ENCODE measurements around the gene ATP2C2. TPM values are rescaled to one million over a fixed set of nuclear protein-coding genes. Genes with fewer than 3 reads are reported as not detected.

The ATP2C2 gene
- polyA plus RNA-seq, 1 donor (not counting 4 experiments of a cell fraction or from before 2014, with no cell fraction given) = 0.96 TPM

GRCh38 chr16:84459941-84460405 is 91.6 kb downstream of the ATP2C2 start:
- no peak for FAIRE-seq
- peaks cover 5% of the 10 kb centered on the region for H3K79me2 ChIP-seq (ENCODE audit: control insufficient read depth, insufficient read depth, low read length)
- H3K27me3 ChIP-seq (ENCODE audit: control insufficient read depth, extremely low read depth, insufficient read depth, low read length) = no peaks in the 10 kb centered on the region
- dilution Hi-C loops (cut with MboI; ENCODE audit: extremely low pct_ligation_motif_present, low sequenced_read_pairs) = no loop called here
- H3K4me3 ChIP-seq (ENCODE audit: control insufficient read depth in 2 of 3, extremely low read depth in 1 of 3, insufficient read depth in 2 of 3, low read depth in 1 of 3, low read length in 3 of 3) = no peak overlapping the region
- no peak for DNase-seq (ENCODE audit: low read depth, low spot score)
- H3K27ac ChIP-seq (ENCODE audit: control insufficient read depth, insufficient read depth, low read length) = no peak overlapping the region
- H3K36me3 ChIP-seq (ENCODE audit: control insufficient read depth in 2 of 2, extremely low read depth in 1 of 2, insufficient read depth in 2 of 2, low read length in 2 of 2) = peaks cover 30 to 46% of the 10 kb centered on the region in 2 experiments
- no peak overlapping the region for H3K4me2 ChIP-seq (ENCODE audit: control insufficient read depth, extremely low read depth, insufficient read depth, low read depth, low read length)
- H4K20me1 ChIP-seq (ENCODE audit: control insufficient read depth, extremely low read depth, insufficient read depth, low read length) = no peaks in the 10 kb centered on the region
- no peak for TF ChIP-seq CTCF (optimal IDR thresholded peaks at IDR 0.05 in 1 of 3, IDR thresholded peaks at IDR 0.05 in 1 of 3, conservative IDR thresholded peaks at IDR 0.05 in 1 of 3; ENCODE audit: extremely low read depth in 1 of 3, insufficient read depth in 2 of 3, low read length in 3 of 3)
- TF ChIP-seq EZH2 (IDR thresholded peaks at IDR 0.05; ENCODE audit: low read length) = no peak
- H3K9ac ChIP-seq (ENCODE audit: control insufficient read depth, extremely low read depth, insufficient read depth, low read length) = no peak overlapping the region
- no peaks in the 10 kb centered on the region for H3K9me3 ChIP-seq (ENCODE audit: control insufficient read depth, low read depth, low read length)
- no peaks in the 10 kb centered on the region for H3K4me1 ChIP-seq (ENCODE audit: control insufficient read depth, extremely low read depth, insufficient read depth, low read length)
- no peaks in the 10 kb centered on the region for H3K9me1 ChIP-seq (ENCODE audit: control insufficient read depth, extremely low read depth, insufficient read depth, low read length)
- no peak overlapping the region for H2AFZ ChIP-seq (ENCODE audit: control insufficient read depth, low read length)

- Histone ChIP-seq H3K4me1 (ENCODE audit: control insufficient read depth, extremely low read depth, insufficient read depth, low read length) (no peaks in the 10 kb centered on the region), H3K4me3 (ENCODE audit: control insufficient read depth in 2 of 3, extremely low read depth in 1 of 3, insufficient read depth in 2 of 3, low read depth in 1 of 3, low read length in 3 of 3) (no peak overlapping the region), H3K27me3 (ENCODE audit: control insufficient read depth, extremely low read depth, insufficient read depth, low read length) (no peaks in the 10 kb centered on the region), H3K27ac (ENCODE audit: control insufficient read depth, insufficient read depth, low read length) (no peak overlapping the region), H3K9me3 (ENCODE audit: control insufficient read depth, low read depth, low read length) (no peaks in the 10 kb centered on the region), H3K9ac (ENCODE audit: control insufficient read depth, extremely low read depth, insufficient read depth, low read length) (no peak overlapping the region), H2AFZ (ENCODE audit: control insufficient read depth, low read length) (no peak overlapping the region), H3K36me3 (ENCODE audit: control insufficient read depth in 2 of 2, extremely low read depth in 1 of 2, insufficient read depth in 2 of 2, low read length in 2 of 2) (peaks cover 29 to 50% of the 10 kb centered on the region in 2 experiments), H3K9me1 (ENCODE audit: control insufficient read depth, extremely low read depth, insufficient read depth, low read length) (no peaks in the 10 kb centered on the region), H4K20me1 (ENCODE audit: control insufficient read depth, extremely low read depth, insufficient read depth, low read length) (no peaks in the 10 kb centered on the region), H3K4me2 (ENCODE audit: control insufficient read depth, extremely low read depth, insufficient read depth, low read depth, low read length) (no peak overlapping the region), H3K79me2 (ENCODE audit: control insufficient read depth, insufficient read depth, low read length) (peaks cover 8% of the 10 kb centered on the region)
- FAIRE-seq (no peak), DNase-seq (ENCODE audit: low read depth, low spot score) (no peak)
- dilution Hi-C loops (cut with MboI; ENCODE audit: extremely low pct_ligation_motif_present, low sequenced_read_pairs) = no loop called here
- no peak for TF ChIP-seq EZH2 (IDR thresholded peaks at IDR 0.05; ENCODE audit: low read length)
- TF ChIP-seq CTCF (optimal IDR thresholded peaks at IDR 0.05 in 1 of 3, IDR thresholded peaks at IDR 0.05 in 1 of 3, conservative IDR thresholded peaks at IDR 0.05 in 1 of 3; ENCODE audit: extremely low read depth in 1 of 3, insufficient read depth in 2 of 3, low read length in 3 of 3) = no peak
Observed at GRCh38 chr16:84460406-84461028, 92.2 kb downstream of the ATP2C2 start.
